GM21381 (cell line): ENCODE data around the gene CDH4.
"Not testable (repeated sequence)": the region's sequence is repeated elsewhere in the genome, so short reads cannot be mapped to it uniquely, and the experiment has no call there.

Source experiments
- ATAC-seq: cut with Tn5 transposase; IDR thresholded peaks from one replicate; pipeline ENCODE4 v1.9.1; 2021; ENCODE audit warnings: mild to moderate bottlenecking, moderate library complexity; ENCODE audit not compliant: unreplicated experiment

Gene CDH4

DNA sequence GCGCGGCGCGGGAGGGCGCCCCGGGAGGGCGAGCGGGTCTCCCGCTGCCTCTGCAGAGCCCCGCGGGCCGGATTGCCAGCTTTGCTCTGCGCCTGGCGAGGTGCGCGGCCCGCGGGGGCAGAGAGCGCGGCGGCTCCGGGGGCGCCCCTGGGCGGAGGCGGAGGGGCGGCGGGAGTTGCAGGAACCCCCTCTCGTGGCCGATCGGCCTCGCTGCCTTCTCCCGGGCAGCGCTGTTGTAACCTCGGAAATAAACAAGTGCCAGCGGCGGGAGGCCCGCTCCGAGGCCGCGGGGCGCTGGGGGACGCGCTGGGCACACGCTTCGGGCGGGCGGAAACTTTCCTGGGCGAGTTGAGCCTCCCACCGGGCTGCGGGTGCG is 1.2 kb downstream of the CDH4 start:
- ATAC-seq, result no peak

DNA sequence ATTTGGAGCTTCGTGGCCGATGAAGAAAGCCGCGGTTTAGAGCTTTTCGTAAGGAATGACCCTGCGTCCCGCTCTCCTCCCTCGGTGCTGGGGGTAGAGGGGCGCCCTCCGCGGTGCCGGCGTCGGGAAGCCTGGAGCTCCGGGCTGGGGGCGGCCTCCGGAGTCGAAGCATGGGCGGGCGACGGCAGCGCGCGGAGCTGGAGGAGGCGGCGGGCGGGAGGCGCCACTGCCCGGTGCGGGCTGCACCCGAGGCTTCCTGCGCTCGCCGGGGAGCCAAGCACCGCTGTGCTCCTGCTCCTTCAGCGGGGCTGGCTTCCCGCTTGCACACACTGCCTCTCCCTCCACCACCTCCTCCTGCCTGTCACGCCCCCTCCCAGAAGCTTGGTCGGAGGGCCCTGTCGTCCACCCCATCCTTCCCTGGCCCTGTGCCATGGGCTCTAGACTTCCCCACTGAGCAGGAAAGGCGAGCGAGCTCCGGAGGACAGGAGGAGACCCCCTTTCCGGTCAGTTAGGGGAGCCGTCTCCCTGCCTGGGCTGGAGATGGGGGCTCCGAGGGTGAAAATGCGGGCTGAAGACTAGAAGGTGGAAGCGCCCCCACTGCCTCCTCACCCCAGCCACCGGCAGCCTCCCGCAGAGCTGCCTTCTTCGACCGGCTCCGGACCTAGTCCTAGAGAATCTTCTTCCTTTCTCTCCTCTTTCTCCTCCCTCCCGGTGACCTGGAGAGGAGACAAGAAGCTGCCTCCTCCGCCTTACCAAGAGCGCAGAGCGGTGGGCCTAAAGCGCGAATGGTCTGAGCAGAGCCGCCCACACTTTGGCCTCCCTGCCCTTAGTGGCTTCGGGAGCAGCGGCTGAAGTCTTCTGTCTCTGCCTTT is 1.8 kb downstream of the CDH4 start:
- no peak for ATAC-seq

DNA sequence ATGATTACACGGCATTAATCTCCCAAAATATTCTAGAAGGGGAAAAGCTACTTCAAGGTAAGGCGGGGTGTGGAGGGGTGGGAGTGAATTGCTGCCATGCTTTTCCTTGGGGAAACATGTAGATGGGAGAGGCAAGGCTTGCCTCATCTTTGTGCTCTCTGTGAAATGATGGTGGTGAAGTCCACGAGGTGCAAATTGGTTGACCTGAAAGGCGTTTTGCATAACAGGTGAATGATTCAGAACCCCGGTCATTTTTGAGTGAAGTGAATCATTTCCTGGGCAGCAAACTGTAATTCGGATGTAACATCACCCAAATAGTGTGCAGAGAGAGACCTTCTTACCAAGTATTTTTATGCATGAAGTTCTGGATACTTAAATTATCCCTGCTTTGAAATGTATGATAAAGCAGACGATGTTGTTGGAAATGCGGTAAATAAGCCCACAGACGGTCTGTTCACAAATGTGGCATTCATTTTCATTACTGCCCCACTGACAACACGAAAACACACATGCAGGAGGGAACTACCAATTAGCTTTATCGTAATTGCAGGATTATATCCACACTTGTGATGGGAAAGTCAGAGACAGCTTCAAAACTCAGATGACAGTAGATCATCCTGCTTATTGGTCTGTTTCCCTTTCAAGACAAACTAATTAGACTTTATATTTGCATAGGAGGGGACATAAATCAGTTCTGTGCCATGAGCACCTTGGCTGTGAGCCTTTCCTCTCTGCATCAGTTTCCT is 3.0 kb downstream of the CDH4 start:
- no peak for ATAC-seq

DNA sequence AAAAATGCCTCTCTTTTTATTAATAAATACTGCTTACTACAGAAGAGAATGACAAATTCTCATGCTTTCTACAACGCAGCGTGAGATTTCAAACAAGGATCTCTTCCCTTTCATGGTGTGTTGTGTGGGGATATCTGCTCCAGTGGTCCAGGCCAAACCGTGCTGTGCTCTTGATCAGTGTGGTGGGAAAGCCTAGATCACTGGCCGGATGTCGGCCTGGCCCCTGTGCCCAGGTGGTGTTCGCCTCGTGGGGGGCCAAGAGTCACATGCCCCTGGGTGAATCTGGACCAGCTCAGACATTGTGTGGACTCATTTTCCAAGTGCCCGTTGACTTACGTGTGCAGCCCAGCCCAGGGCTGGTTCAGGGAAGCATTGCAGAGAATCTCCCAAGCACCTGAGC is 4.3 kb downstream of the CDH4 start:
- no peak for ATAC-seq

DNA sequence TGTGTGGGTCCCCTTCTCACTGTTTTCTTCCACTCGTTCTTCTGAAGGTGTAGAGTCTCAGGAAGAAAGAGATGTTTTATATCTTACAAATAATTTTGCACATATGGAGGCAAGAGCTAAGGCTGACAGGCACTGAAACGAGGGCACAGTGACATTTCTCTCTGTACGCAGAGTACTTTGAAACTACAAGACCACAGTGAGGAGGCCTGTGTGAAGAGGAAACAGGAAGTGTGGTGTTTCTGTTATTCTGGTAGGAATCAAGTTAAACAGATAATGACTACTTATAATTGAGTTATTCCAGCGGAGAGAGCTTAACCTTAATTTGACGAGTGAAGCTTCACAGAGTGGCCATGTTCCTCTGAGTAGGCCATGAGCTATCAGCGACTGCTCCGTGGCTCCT is 4.8 kb downstream of the CDH4 start:
- ATAC-seq, result no peak

DNA sequence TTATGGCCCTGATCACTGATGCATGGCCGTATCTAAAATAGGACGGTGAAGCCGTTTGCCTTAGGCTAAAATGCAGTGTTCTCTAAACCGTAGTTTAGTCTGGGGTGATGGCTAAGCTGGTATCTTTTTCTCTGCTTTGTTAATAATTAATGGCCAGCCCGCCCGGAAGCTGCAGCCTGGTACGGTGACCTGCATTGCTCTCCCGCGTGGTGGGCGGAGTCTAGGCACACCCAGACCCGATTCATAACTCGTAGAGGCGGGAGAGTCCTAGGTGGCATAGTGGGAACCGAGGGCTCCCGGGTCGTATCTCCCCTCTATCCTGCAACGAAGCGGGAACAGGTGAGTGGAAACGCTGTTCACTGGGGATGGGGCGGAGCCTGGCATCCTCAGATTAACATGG is 5.5 kb downstream of the CDH4 start:
- ATAC-seq, result no peak

DNA sequence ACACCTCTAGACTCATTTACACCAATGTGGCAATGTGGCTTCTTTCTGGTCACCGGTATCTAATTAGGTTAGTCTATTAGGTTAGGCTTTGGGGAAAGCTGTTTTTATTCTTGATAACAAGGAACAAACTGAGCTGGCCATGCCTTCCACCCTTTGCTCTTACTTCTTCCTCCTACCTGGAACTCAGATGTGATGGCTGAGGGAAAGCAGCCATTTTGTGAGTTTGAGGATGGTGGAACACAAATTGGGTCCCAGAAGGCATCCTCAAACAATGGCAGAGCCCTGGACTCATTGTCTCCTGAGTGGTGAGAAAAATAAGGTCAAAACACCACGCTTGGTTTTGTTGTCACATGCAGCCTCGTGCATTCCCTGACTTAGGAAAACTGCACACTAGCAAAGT is 7.7 kb downstream of the CDH4 start:
- no peak for ATAC-seq

DNA sequence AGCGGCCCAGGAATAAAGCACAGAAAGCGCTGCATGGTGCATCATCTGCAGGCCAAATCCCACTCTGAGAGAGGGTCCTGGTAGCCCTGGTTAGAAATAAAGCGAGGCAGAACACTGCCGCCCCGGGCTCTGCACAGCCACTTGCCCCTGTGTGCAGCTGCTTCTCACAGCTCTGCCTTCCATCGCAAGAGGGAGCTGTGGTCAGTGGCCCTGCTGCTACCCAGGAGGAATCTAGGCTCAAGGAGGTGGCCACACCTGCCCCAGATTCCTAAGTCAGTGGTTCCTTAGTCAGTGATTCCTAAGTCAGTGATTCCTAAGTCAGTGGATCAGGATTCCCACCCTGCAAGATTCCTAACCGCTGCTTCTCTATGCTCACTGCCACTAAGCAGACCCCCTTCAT is 8.8 kb downstream of the CDH4 start:
- ATAC-seq, result no peak

DNA sequence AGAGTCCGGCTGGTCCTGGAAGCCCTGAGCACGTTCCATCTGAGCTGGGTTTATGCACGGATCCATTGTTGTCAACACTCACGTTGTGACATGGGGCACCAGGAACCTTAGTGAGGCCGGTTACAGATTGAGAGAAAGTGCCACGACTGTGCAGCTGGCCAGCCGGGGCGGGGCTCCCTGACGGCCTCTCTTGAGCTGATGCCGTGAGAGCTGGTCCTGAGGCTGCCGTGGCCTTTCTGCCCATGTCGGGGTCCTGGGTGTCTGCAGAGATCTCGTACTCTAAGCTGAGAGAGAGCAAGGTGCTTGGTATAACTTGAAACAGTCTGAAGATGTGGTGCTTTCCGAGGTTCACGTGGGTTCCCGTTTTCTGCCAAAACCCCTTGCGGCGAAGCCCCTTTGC is 10.0 kb downstream of the CDH4 start:
- ATAC-seq, result no peak

DNA sequence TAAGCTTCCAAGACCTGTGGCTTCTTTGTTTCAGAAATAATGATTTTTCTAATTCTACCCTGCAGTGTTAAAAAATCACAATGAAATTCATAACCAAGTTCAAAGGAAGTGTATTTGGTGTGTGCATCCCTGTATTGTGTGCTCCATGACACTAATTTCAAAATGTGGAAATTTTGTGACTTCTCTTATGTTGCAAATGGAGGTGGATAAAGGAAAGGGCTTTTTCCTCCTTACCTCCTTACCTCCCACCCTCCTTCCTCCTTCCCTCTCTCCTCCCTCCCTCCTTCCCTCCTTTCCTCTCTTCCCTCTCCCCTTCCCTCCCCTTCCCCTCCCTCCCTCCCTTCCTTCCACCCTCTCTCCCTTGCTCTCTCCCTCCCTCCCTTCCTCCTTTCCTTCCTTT is 10.5 kb downstream of the CDH4 start:
- ATAC-seq, result no peak

DNA sequence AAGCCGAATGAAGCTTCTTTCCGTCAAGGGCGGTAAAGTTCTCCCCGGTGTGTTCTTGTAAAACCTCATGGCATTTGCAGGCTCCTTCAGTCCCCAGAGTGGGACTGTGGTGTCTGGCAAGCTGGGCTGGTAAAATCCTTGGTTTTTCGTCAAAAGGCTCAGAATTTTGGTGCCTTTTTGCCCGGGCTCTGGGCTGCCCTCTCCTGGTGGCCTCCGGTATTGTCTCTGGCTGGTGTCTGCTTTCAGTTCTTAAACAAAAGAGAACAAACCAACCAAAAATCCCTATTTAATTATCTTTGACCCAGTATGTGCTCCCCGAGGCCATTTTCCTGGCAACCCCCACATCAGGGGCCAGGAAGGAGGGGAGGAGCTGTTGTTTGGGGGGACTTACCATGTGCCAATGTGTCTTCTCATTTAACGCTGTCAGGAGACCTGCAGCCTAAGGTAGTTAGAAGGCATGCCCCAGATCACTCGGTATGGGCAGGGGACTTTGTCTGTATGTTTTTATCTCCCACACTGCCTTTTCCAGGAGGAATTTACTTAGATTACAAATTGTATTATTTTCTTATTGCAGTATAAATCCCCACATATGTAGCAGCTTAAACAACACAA is 11.1 kb downstream of the CDH4 start:
- no peak for ATAC-seq

DNA sequence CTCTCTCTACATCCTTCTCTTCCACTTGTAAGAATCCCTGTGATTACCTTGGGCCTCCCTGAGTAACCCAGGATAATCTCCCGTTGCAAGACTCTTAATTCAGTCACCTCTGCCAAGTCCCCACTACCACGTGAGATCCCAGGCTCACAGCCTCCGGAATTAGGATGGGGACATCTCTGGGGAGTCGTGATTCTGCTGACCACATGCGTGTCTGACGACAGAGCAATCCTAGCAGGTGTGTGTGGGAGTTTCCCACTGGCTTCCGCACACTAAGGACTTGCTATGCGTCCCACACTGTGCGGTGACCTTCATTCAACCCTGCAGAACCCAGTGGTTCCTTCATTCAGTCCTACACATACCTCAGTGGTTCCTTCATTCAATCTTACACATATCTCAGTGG is 11.9 kb downstream of the CDH4 start:
- ATAC-seq, result no peak

DNA sequence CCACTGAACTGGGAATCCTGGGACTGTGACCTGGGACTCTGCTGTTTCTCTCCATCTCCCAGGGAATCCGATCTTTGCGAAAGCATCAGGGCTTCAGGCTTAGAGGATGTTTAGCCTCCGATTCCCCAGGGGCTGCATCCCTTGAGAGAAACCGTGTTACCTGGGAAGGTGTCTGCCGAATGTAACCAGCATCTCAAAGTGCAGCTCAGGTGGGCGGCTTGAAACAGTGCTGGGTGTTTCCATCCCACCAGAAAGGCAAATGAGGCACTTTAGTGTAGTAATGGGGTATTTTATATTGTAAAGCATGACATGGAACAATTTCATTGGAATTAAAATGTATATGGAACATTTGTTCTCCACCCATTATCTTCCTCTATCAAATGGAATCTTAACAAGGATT is 15.2 kb downstream of the CDH4 start:
- ATAC-seq, result no peak

DNA sequence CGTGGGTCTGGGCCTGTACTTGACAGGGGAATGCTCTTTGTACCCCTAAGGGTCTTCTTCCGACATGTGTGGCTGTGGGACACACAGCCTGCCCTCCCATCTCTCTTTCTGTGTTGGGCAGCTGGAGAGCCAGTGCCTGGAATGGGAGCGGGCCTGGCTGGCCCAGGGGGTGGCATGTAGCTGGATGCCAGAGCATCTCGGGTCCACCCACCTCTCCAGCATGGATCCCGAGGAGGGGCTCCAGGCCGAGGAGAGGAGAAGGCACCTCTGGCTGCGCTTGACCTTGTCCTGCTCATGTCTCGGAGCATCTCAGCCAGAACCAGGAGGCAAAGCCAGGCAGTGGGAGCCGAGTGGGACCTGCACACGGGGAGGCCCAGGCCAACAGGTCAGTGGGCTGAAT is 16.0 kb downstream of the CDH4 start:
- no peak for ATAC-seq

DNA sequence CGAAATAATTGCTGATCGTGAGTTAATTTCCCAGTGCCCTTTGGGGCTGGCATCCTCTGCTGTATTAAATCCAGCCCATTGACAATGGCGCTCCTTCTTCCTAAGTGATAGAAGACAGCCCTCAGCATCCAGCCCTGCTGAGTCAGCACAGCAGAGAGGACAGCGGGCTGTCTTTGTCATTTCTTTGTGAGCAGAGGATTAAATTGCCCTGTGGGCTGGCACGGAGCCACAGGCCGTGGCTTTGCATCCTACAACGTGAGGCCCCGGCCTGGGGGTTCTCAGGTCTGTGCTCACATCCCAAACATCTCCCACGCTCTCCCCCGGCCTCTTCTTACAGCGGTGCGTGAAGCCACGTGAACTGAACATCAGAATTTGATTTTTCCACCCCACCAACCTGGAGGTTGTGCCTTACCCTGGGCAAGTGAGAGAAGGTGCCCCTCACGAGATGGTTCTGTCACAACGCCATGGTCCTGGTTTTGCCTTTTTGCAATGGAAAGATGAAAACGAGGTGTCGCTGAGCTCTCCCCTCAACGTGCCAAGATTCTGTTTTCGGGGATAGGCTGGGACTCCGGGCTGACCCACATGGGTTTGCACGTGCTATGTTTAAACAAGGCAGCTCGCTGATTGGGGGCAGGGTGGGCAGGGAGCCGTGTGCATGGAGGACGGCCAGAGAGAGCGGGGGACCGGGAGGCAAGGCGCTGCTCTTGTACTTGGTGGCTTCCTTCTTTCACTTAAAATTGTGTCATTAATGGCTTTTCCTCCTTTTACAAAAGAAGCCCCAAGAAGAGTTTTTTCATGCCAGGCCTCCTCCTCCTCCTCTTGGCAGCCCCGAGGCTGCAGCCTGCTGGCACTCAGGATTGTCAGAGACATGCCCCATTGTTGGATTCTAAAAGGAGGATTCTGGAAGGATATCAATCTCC is 19.5 kb downstream of the CDH4 start:
- ATAC-seq, result no peak

DNA sequence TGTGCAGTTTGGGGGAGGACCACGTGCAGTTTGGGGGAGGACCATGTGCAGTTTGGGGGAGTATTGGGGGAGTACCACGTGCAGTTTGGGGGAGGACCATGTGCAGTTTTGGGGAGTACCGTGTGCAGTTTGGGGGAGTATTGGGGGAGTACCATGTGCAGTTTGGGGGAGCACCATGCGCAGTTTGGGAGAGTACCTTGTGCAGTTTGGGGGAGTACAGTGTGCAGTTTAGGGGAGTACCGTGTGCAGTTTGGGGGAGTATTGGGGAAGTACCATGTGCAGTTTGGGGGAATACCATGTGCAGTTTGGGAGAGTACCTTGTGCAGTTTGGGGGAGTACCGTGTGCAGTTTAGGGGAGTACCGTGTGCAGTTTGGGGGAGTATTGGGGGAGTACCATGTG is 21.0 kb downstream of the CDH4 start:
- ATAC-seq, result not testable (repeated sequence)

DNA sequence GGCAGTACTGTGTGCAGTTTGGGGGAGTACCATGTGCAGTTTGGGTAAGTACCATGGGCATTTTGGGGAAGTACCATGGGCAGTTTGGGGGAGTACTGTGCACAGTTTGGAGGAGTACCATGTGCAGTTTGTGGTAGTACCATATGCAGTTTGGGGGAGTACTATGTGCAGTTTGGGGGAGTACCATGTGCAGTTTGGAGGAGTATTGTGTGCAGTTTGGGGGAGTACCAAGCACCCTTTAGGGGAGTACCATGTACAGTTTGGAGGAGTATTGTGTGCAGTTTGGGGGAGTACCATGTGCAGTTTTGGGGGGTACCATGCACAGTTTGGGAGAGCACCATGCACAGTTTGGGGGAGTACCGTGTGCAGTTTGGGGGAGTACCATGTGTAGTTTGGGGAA is 21.6 kb downstream of the CDH4 start:
- not testable (repeated sequence) for ATAC-seq

DNA sequence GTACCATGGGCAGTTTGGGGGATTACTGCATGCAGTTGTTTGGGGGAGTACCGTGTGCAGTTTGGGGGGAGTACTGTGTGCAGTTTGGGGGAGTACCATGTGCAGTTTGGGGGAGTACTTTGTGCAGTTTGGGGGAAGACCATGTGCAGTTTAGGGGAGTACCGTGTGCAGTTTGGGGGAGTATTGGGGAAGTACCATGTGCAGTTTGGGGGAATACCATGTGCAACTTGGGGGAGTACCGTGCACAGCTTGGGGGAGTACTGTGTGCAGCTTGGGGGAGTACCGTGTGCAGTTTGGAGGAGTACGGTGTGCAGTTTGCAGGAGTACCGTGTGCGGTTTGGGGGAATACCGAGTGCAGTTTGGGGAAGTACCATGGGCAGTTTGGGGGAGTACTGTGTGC is 22.3 kb downstream of the CDH4 start:
- ATAC-seq, result no peak

DNA sequence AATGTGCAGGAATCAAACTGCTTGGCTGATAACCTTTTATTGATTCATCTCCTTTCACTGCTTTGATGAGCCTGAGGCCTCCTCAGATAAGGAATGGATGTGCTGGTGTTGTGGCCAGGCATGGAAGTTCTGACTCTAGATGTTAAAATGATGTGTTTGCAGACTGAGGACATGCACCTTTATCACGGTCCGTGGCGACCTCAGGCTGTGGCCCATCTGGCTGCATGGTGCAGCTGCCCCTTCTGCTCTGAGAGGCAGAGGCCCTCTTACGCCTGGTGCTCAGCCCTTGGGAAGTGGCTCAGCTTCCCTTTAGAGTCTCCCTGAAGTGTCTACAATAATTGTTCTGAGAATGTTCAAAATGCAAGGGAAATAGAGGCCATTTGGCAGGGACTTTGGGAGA is 26.2 kb downstream of the CDH4 start:
- no peak for ATAC-seq

DNA sequence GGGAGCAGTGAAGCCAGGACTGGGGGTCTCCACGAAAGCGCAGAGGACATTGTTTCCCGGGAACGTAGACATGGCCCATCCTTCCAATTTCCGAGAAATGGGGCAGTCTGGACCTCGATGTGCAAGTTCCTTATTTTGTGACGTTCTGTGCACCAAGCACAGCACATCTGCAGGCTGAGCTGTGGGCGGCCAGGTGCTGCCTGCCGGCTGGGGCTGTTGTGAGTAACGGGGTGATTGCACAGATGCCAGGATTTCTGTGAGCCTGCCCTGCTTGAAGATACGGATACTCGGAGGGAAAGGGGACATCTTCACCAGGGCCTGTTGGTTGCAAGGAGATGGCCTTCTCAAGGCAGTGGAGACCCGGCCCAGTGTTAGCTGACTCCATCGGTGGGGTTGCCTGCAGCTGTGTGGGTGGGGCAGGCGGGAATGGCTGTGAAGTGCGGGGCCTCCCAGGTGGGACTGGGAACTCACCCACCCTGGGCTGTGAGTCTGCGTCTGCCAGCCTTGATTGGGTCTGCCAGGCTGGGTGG is 27.6 kb downstream of the CDH4 start:
- no peak for ATAC-seq
